Activated naive CD4-positive, alpha-beta T cell treated with anti-CD3 and anti-CD28 coated beads for 36 hours (primary cell): Measurements from ENCODE around the gene VAV2. TPM values are rescaled to one million over a fixed set of nuclear protein-coding genes. Genes with fewer than 3 reads are reported as not detected.
A peak's percentile ranks its signal among the peaks of the same experiment; 100 is the strongest.
"Not testable (repeated sequence)": the region's sequence is repeated elsewhere in the genome, so short reads cannot be mapped to it uniquely, and the experiment has no call there.

Experiments
- CTCF ChIA-PET: fragments of 350-600 bp; sonication (Branson Sonifier 250); formaldehyde crosslinking; loops from one replicate; lab custom pipeline; 2021; ENCODE audit warnings: antibody characterized with exemption; lab: Charles Lee
- DNase-seq: peaks from one replicate; pipeline ENCODE4 v3.0.0-alpha.2; 2020
- H3K27ac Mint-ChIP-seq: one replicate; pipeline ENCODE4 v1.8.0; 2021; ENCODE audit warnings: mild to moderate bottlenecking, mixed read lengths
- H3K27me3 Mint-ChIP-seq: one replicate; pipeline ENCODE4 v1.8.0; 2021; ENCODE audit warnings: low read depth, mixed read lengths
- H3K36me3 Mint-ChIP-seq: one replicate; pipeline ENCODE4 v1.8.0; 2021; ENCODE audit warnings: low read depth, mixed read lengths
- H3K4me1 Mint-ChIP-seq: one replicate; pipeline ENCODE4 v1.8.0; 2021; ENCODE audit warnings: low read depth, mixed read lengths
- H3K4me3 Mint-ChIP-seq: one replicate; pipeline ENCODE4 v1.8.0; 2021; ENCODE audit warnings: mild to moderate bottlenecking, moderate library complexity, mixed read lengths
- H3K9me3 Mint-ChIP-seq: one replicate; pipeline ENCODE4 v1.8.0; 2021; ENCODE audit warnings: mixed read lengths
- intact Hi-C: fragments of 100-400 bp; cut with micrococcal nuclease; formaldehyde crosslinking; loops from one replicate; pipeline ENCODE4 v1.15.1; 2023
- total RNA-seq, 2 experiments: library from RNA; stranded (reverse); gene quantifications; one replicate each; pipeline ENCODE4 v1.2.3, GENCODE V29; 2021

The VAV2 gene
- total RNA-seq, 2 experiments from 2014 or later, result 3.4 to 3.8 TPM

- H3K4me1 Mint-ChIP-seq, result no peaks in the 10 kb centered on the region
- no peak overlapping the region for H3K27ac Mint-ChIP-seq
- H3K36me3 Mint-ChIP-seq, result peaks cover 10% of the 10 kb centered on the region
- intact Hi-C loops, result no loop called here
- H3K4me3 Mint-ChIP-seq, result no peak overlapping the region
- CTCF ChIA-PET, result interaction anchor here (0.9 kb wide), 1 partner anchor 27 kb away, joined by 3 read pairs; no protein-coding TSS in a partner anchor
- no peaks in the 10 kb centered on the region for H3K27me3 Mint-ChIP-seq
- peak; percentile 3 for DNase-seq
- peaks cover 24% of the 10 kb centered on the region for H3K9me3 Mint-ChIP-seq
Observed at GRCh38 chr9:133769511-133770075, 222.5 kb downstream of the VAV2 start.

GRCh38 chr9:133768859-133769510, 223.1 kb downstream of the VAV2 start:
- peak; percentile 7 for DNase-seq
- intact Hi-C loops, result no loop called here
- Mint-ChIP-seq H3K4me1 (no peaks in the 10 kb centered on the region), H3K4me3 (no peak overlapping the region), H3K27me3 (no peaks in the 10 kb centered on the region), H3K36me3 (peaks cover 9% of the 10 kb centered on the region), H3K9me3 (peaks cover 26% of the 10 kb centered on the region), H3K27ac (no peak overlapping the region)
- CTCF ChIA-PET, result no interaction called here

- peak; percentile 2 for DNase-seq
- Mint-ChIP-seq H3K9me3 (peaks cover 27% of the 10 kb centered on the region), H3K27ac (no peak overlapping the region), H3K27me3 (no peaks in the 10 kb centered on the region), H3K4me3 (no peak overlapping the region), H3K36me3 (peaks cover 9% of the 10 kb centered on the region), H3K4me1 (no peaks in the 10 kb centered on the region)
- intact Hi-C loops, result no loop called here
- CTCF ChIA-PET, result interaction anchor here (1.3 kb wide), 1 partner anchor 13 kb away, joined by 4 read pairs; no protein-coding TSS in a partner anchor
Observed at GRCh38 chr9:133768371-133768858, 223.7 kb downstream of the VAV2 start.

GRCh38 chr9:133767625-133768024, 224.5 kb downstream of the VAV2 start:
- no peak overlapping the region for H3K27ac Mint-ChIP-seq
- H3K36me3 Mint-ChIP-seq, result peaks cover 9% of the 10 kb centered on the region
- H3K27me3 Mint-ChIP-seq, result no peaks in the 10 kb centered on the region
- no peak overlapping the region for H3K4me3 Mint-ChIP-seq
- no peaks in the 10 kb centered on the region for H3K4me1 Mint-ChIP-seq
- intact Hi-C loops, result no loop called here
- DNase-seq, result peak; percentile 1
- CTCF ChIA-PET, result interaction anchor here (1.3 kb wide), 1 partner anchor 14 kb away, joined by 4 read pairs; no protein-coding TSS in a partner anchor
- H3K9me3 Mint-ChIP-seq, result peaks cover 27% of the 10 kb centered on the region

DNA sequence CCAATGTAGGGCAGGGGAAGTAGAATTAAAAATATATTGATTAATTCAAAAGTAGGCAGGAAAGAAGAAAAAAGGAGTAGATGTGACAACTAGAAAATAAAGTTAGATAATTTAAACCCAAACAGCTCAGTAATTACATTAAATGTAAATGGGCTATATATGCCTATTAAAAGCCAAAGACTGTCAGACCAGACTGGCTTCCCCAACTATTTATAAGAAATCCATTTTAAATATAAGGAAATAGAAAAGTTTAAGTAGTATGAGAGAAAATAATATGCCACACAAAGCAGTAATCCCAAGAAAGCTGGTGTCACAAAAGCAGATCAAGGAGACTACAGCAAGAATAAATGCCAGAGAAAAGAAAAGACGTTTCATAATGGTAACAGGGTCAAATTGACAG, 225.1 kb downstream of the VAV2 start:
- H3K4me1 Mint-ChIP-seq, result no peaks in the 10 kb centered on the region

DNA sequence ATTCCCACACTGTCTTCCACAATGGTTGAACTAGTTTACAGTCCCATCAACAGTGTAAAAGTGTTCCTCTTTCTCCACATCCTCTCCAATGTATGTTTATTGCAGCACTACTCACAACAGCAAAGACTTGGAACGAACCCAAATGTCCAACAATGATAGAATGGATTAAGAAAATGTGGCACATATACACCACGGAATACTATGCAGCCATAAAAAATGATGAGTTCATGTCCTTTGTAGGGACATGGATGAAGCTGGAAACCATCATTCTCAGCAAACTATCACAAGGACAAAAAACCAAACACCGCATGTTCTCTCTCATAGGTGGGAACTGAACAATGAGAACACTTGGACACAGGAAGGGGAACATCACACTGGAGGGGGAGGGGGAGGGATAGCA, 225.9 kb downstream of the VAV2 start:
- H3K4me1 Mint-ChIP-seq, DNase-seq, CTCF ChIA-PET, H3K27me3 Mint-ChIP-seq, H3K27ac Mint-ChIP-seq, H3K36me3 Mint-ChIP-seq, intact Hi-C loops, H3K4me3 Mint-ChIP-seq: not testable (repeated sequence)
- peaks cover 27% of the 10 kb centered on the region for H3K9me3 Mint-ChIP-seq

More for the DNA sequence above, 225.1 kb downstream of the VAV2 start:
- peaks cover 27% of the 10 kb centered on the region for H3K9me3 Mint-ChIP-seq
- DNase-seq, result no peak
- H3K27me3 Mint-ChIP-seq, result no peaks in the 10 kb centered on the region
- CTCF ChIA-PET, result interaction anchor here (1.3 kb wide), 1 partner anchor 15 kb away, joined by 4 read pairs; no protein-coding TSS in a partner anchor
- H3K4me3 Mint-ChIP-seq, result no peak overlapping the region
- peaks cover 9% of the 10 kb centered on the region for H3K36me3 Mint-ChIP-seq
- intact Hi-C loops, result no loop called here
- no peak overlapping the region for H3K27ac Mint-ChIP-seq

- Mint-ChIP-seq H3K9me3 (peaks cover 27% of the 10 kb centered on the region), H3K27ac (no peak overlapping the region), H3K4me3 (no peak overlapping the region), H3K27me3 (no peaks in the 10 kb centered on the region), H3K4me1 (no peaks in the 10 kb centered on the region), H3K36me3 (peaks cover 9% of the 10 kb centered on the region)
- DNase-seq, result peak; percentile 2
- intact Hi-C loops, result no loop called here
- CTCF ChIA-PET, result no interaction called here
Observed at GRCh38 chr9:133763272-133764183, 228.6 kb downstream of the VAV2 start.

GRCh38 chr9:133762488-133763271, 229.4 kb downstream of the VAV2 start:
- Mint-ChIP-seq H3K9me3 (peaks cover 25% of the 10 kb centered on the region), H3K27ac (no peak overlapping the region), H3K4me3 (no peak overlapping the region), H3K4me1 (no peaks in the 10 kb centered on the region), H3K36me3 (peaks cover 8% of the 10 kb centered on the region), H3K27me3 (no peaks in the 10 kb centered on the region)
- CTCF ChIA-PET, result interaction anchor here (0.7 kb wide), 1 partner anchor 233 kb away, joined by 3 read pairs; no protein-coding TSS in a partner anchor
- DNase-seq, result peak; percentile 2
- intact Hi-C loops, result no loop called here

- CTCF ChIA-PET, result interaction anchor here (0.6 kb wide), 1 partner anchor 236 kb away, joined by 3 read pairs; no protein-coding TSS in a partner anchor
- no peak overlapping the region for H3K27ac Mint-ChIP-seq
- H3K4me1 Mint-ChIP-seq, result no peaks in the 10 kb centered on the region
- no peaks in the 10 kb centered on the region for H3K27me3 Mint-ChIP-seq
- intact Hi-C loops, result no loop called here
- DNase-seq, result peak; percentile 1
- no peak overlapping the region for H3K4me3 Mint-ChIP-seq
- peaks cover 5% of the 10 kb centered on the region for H3K36me3 Mint-ChIP-seq
- H3K9me3 Mint-ChIP-seq, result peaks cover 18% of the 10 kb centered on the region
Observed at GRCh38 chr9:133761641-133762248, 230.4 kb downstream of the VAV2 start.

GRCh38 chr9:133760713-133761290, 231.3 kb downstream of the VAV2 start:
- H3K4me1 Mint-ChIP-seq, result no peaks in the 10 kb centered on the region
- CTCF ChIA-PET, result interaction anchor here (0.6 kb wide), 1 partner anchor 237 kb away, joined by 3 read pairs; no protein-coding TSS in a partner anchor
- intact Hi-C loops, result no loop called here
- no peak overlapping the region for H3K27ac Mint-ChIP-seq
- H3K4me3 Mint-ChIP-seq, result no peak overlapping the region
- no peaks in the 10 kb centered on the region for H3K27me3 Mint-ChIP-seq
- H3K9me3 Mint-ChIP-seq, result peaks cover 10% of the 10 kb centered on the region
- peaks cover 2% of the 10 kb centered on the region for H3K36me3 Mint-ChIP-seq
- no peak for DNase-seq

DNA sequence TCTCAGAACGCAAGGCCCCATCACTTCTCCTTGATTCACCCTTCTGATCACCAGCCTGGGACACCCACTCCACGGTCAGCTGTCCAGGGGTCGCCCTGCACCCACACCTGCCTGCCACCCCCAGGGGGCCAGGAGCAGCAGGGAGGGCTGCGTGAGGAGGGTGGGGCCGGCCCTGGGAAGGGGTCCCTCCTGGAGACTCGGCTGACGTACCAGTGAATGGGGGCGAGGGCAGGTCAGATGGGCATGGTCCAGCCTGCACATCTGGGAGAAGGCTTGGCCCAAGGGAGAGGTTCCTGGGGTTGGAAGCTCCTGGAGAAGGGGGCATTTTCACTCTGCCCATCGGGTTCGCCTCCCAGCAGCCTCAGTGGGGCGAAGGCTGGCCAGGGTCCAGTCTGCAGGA, 232.2 kb downstream of the VAV2 start:
- intact Hi-C loops, result no loop called here
- H3K9me3 Mint-ChIP-seq, result peaks cover 6% of the 10 kb centered on the region
- peak; percentile 1 for DNase-seq
- CTCF ChIA-PET, result no interaction called here
- H3K4me3 Mint-ChIP-seq, result no peak overlapping the region
- peaks cover 2% of the 10 kb centered on the region for H3K27me3 Mint-ChIP-seq
- H3K4me1 Mint-ChIP-seq, result no peaks in the 10 kb centered on the region
- peaks cover 1% of the 10 kb centered on the region for H3K36me3 Mint-ChIP-seq
- no peak overlapping the region for H3K27ac Mint-ChIP-seq
